Endothelial cell (in vitro differentiated cells): ENCODE measurements around the gene SLC25A25. TPM values are rescaled to one million over a fixed set of nuclear protein-coding genes. Genes with fewer than 3 reads are reported as not detected.
"Not testable (repeated sequence)": the region's sequence is repeated elsewhere in the genome, so short reads cannot be mapped to it uniquely, and the experiment has no call there.

Source experiments
- DNase-seq: peaks from one replicate; pipeline ENCODE4 v3.0.0; 2021; ENCODE audit warnings: low spot score
- H3K27ac Mint-ChIP-seq: one replicate; pipeline ENCODE4 v1.8.0; 2021; ENCODE audit warnings: mixed read lengths, inconsistent platforms; ENCODE audit not compliant: unreplicated experiment
- H3K27me3 Mint-ChIP-seq: one replicate; pipeline ENCODE4 v1.8.0; 2021; ENCODE audit warnings: mild to moderate bottlenecking, moderate library complexity, mixed read lengths, inconsistent platforms; ENCODE audit not compliant: unreplicated experiment
- H3K36me3 Mint-ChIP-seq: one replicate; pipeline ENCODE4 v1.8.0; 2021; ENCODE audit warnings: mild to moderate bottlenecking, low read depth, mixed read lengths, inconsistent platforms; ENCODE audit not compliant: unreplicated experiment
- H3K4me1 Mint-ChIP-seq: one replicate; pipeline ENCODE4 v1.8.0; 2021; ENCODE audit warnings: mild to moderate bottlenecking, mixed read lengths, inconsistent platforms; ENCODE audit not compliant: unreplicated experiment
- H3K4me3 Mint-ChIP-seq: one replicate; pipeline ENCODE4 v1.8.0; 2021; ENCODE audit warnings: mild to moderate bottlenecking, mixed read lengths, inconsistent platforms; ENCODE audit not compliant: unreplicated experiment
- H3K9me3 Mint-ChIP-seq: one replicate; pipeline ENCODE4 v1.8.0; 2021; ENCODE audit warnings: mixed read lengths, inconsistent platforms; ENCODE audit not compliant: unreplicated experiment
- CTCF ChIP-seq: fragments of 200-600 bp; sonication (generic); IDR thresholded peaks from one replicate; pipeline ENCODE4 v1.5.0; 2021; ENCODE audit warnings: antibody characterized with exemption; ENCODE audit not compliant: unreplicated experiment
- total RNA-seq: library from RNA; stranded (reverse); fragmentation: NEBNext Ultra II Directional; extraction: Animal tissue kit (Norgen Biotek cat#: 25700); gene quantifications from one replicate; pipeline ENCODE4 v1.2.1, GENCODE V29; 2021; ENCODE audit not compliant: unreplicated experiment

Gene SLC25A25
- total RNA-seq, 1 donor from 2014 or later = 8.5 TPM

GRCh38 chr9:128033609-128034008 is 34.4 kb upstream of the SLC25A25 start:
- TF ChIP-seq CTCF = no peak
- DNase-seq = no peak
- Mint-ChIP-seq H3K4me3 (no peak overlapping the region), H3K27me3 (no peaks in the 10 kb centered on the region), H3K27ac (no peak overlapping the region), H3K4me1 (no peaks in the 10 kb centered on the region), H3K36me3 (no peaks in the 10 kb centered on the region), H3K9me3 (no peaks in the 10 kb centered on the region)

GRCh38 chr9:128034821-128035652 is 33.0 kb upstream of the SLC25A25 start:
- H3K9me3 Mint-ChIP-seq = no peaks in the 10 kb centered on the region
- peak; percentile 95 for TF ChIP-seq CTCF
- no peak overlapping the region for H3K4me3 Mint-ChIP-seq
- H3K27ac Mint-ChIP-seq = no peak overlapping the region
- no peaks in the 10 kb centered on the region for H3K36me3 Mint-ChIP-seq
- DNase-seq = peak; percentile 73
- H3K27me3 Mint-ChIP-seq = no peaks in the 10 kb centered on the region
- H3K4me1 Mint-ChIP-seq = no peaks in the 10 kb centered on the region

GRCh38 chr9:128036522-128036921 is 31.5 kb upstream of the SLC25A25 start:
- not testable (repeated sequence) for H3K4me3 Mint-ChIP-seq, H3K27me3 Mint-ChIP-seq

GRCh38 chr9:128040783-128041182 is 27.2 kb upstream of the SLC25A25 start:
- H3K27me3 Mint-ChIP-seq, H3K27ac Mint-ChIP-seq, H3K9me3 Mint-ChIP-seq, DNase-seq, H3K36me3 Mint-ChIP-seq, H3K4me3 Mint-ChIP-seq, H3K4me1 Mint-ChIP-seq: not testable (repeated sequence)

More at GRCh38 chr9:128036522-128036921, 31.5 kb upstream of the SLC25A25 start:
- H3K27ac Mint-ChIP-seq, H3K36me3 Mint-ChIP-seq, H3K9me3 Mint-ChIP-seq, H3K4me1 Mint-ChIP-seq, DNase-seq: not testable (repeated sequence)

GRCh38 chr9:128042043-128042442 is 26.0 kb upstream of the SLC25A25 start:
- Mint-ChIP-seq H3K9me3 (no peaks in the 10 kb centered on the region), H3K27me3 (peaks cover 1% of the 10 kb centered on the region), H3K4me3 (no peak overlapping the region), H3K36me3 (no peaks in the 10 kb centered on the region), H3K4me1 (no peaks in the 10 kb centered on the region), H3K27ac (no peak overlapping the region)
- TF ChIP-seq CTCF = no peak
- no peak for DNase-seq

GRCh38 chr9:128043467-128043868 is 24.6 kb upstream of the SLC25A25 start:
- no peaks in the 10 kb centered on the region for H3K4me1 Mint-ChIP-seq
- no peak overlapping the region for H3K27ac Mint-ChIP-seq
- no peaks in the 10 kb centered on the region for H3K9me3 Mint-ChIP-seq
- no peaks in the 10 kb centered on the region for H3K36me3 Mint-ChIP-seq
- TF ChIP-seq CTCF = no peak
- peaks cover 1% of the 10 kb centered on the region for H3K27me3 Mint-ChIP-seq
- DNase-seq = no peak
- H3K4me3 Mint-ChIP-seq = no peak overlapping the region

- DNase-seq, H3K36me3 Mint-ChIP-seq, H3K27me3 Mint-ChIP-seq, H3K4me1 Mint-ChIP-seq, H3K4me3 Mint-ChIP-seq, H3K27ac Mint-ChIP-seq, H3K9me3 Mint-ChIP-seq: not testable (repeated sequence)
Observed at GRCh38 chr9:128045409-128045808, 22.6 kb upstream of the SLC25A25 start.
